A549 (cell line): ENCODE data around the gene LCP1.

Experiments used
- EP300 ChIP-seq, 2 experiments: fragments of >200 bp; sonication (Bioruptor Twin); formaldehyde crosslinking; IDR thresholded peaks; 2 replicates in 1 of 2; 3 replicates in 1 of 2; pipeline ENCODE4 v1.6.1; 2016 to 2017
- FOSL2 ChIP-seq, 2 experiments: fragments of 450-650 bp in 1 of 2; fragments of >200 bp in 1 of 2; sonication (Bioruptor Twin) in 1 of 2; formaldehyde crosslinking; IDR thresholded peaks; 2 replicates each; pipeline versions ENCODE4 v1.5.0 to v1.6.1; 2016 to 2020; ENCODE audit warnings: mild to moderate bottlenecking in 1 of 2, moderate library complexity in 1 of 2
- HOXA7 ChIP-seq: fragments of 250-450 bp; sonication (Bioruptor Pico); IDR thresholded peaks from 2 replicates; pipeline ENCODE4 v1.5.0; 2020; ENCODE audit warnings: mild to moderate bottlenecking, moderate library complexity
- MYC ChIP-seq: IDR thresholded peaks from 2 replicates; pipeline ENCODE4 v1.6.1; 2012; ENCODE audit warnings: mild to moderate bottlenecking, inconsistent platforms, low read length, improper control_type of control experiment, borderline replicate concordance
- PHF8 ChIP-seq: fragments of 200-600 bp; sonication (generic); IDR thresholded peaks from 2 replicates; pipeline ENCODE4 v1.6.1; 2016; ENCODE audit warnings: low read depth, mild to moderate bottlenecking, antibody characterized with exemption, moderate library complexity, borderline replicate concordance
- ZSCAN20 ChIP-seq: fragments of 250-450 bp; sonication (Bioruptor Pico); IDR thresholded peaks from 2 replicates; pipeline ENCODE4 v1.8.0; 2022; ENCODE audit warnings: mild to moderate bottlenecking, moderate library complexity
- TF ChIP-seq, protein P1 (sequence below): fragments of >200 bp; sonication (Bioruptor Twin); formaldehyde crosslinking; IDR thresholded peaks from 3 replicates; pipeline ENCODE4 v1.5.1; 2016
- TF ChIP-seq, protein P2 (sequence below): fragments of 200-600 bp; sonication (generic); IDR thresholded peaks from 2 replicates; pipeline ENCODE4 v1.6.1; 2016; ENCODE audit warnings: antibody characterized with exemption, mild to moderate bottlenecking, moderate library complexity
- TF ChIP-seq, protein P3 (sequence below): IDR thresholded peaks from 2 replicates; pipeline ENCODE4 v1.6.1; 2012

DNA sequence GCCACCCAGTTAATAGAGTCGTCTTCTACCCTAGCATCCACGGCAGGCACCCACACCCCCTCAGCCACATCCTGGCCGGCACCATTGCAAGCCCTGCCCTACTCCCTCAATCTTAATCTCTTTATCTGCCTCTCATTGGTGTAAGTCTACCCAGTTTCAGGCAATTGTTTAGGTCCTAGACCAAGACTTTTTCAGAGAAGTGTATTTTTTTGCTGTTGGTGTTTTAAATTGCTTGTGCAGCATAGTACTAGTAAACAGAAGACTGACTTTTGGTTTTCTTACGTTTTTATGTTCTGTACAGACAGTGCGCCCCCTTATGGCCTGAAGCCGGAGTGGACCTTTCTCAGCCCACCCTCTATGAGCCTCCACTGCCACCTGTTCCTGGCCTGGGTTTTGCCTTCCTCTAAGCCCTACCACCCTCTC, 2.3 kb upstream of the LCP1 start:
- TF ChIP-seq ZSCAN20 (CRISPR knock-in tag), result no peak
- TF ChIP-seq, protein P1, sequence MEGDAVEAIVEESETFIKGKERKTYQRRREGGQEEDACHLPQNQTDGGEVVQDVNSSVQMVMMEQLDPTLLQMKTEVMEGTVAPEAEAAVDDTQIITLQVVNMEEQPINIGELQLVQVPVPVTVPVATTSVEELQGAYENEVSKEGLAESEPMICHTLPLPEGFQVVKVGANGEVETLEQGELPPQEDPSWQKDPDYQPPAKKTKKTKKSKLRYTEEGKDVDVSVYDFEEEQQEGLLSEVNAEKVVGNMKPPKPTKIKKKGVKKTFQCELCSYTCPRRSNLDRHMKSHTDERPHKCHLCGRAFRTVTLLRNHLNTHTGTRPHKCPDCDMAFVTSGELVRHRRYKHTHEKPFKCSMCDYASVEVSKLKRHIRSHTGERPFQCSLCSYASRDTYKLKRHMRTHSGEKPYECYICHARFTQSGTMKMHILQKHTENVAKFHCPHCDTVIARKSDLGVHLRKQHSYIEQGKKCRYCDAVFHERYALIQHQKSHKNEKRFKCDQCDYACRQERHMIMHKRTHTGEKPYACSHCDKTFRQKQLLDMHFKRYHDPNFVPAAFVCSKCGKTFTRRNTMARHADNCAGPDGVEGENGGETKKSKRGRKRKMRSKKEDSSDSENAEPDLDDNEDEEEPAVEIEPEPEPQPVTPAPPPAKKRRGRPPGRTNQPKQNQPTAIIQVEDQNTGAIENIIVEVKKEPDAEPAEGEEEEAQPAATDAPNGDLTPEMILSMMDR, result no peak
- TF ChIP-seq HOXA7 (CRISPR knock-in tag), result no peak
- TF ChIP-seq, protein P2, sequence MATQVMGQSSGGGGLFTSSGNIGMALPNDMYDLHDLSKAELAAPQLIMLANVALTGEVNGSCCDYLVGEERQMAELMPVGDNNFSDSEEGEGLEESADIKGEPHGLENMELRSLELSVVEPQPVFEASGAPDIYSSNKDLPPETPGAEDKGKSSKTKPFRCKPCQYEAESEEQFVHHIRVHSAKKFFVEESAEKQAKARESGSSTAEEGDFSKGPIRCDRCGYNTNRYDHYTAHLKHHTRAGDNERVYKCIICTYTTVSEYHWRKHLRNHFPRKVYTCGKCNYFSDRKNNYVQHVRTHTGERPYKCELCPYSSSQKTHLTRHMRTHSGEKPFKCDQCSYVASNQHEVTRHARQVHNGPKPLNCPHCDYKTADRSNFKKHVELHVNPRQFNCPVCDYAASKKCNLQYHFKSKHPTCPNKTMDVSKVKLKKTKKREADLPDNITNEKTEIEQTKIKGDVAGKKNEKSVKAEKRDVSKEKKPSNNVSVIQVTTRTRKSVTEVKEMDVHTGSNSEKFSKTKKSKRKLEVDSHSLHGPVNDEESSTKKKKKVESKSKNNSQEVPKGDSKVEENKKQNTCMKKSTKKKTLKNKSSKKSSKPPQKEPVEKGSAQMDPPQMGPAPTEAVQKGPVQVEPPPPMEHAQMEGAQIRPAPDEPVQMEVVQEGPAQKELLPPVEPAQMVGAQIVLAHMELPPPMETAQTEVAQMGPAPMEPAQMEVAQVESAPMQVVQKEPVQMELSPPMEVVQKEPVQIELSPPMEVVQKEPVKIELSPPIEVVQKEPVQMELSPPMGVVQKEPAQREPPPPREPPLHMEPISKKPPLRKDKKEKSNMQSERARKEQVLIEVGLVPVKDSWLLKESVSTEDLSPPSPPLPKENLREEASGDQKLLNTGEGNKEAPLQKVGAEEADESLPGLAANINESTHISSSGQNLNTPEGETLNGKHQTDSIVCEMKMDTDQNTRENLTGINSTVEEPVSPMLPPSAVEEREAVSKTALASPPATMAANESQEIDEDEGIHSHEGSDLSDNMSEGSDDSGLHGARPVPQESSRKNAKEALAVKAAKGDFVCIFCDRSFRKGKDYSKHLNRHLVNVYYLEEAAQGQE, result no peak
- TF ChIP-seq, protein P3, sequence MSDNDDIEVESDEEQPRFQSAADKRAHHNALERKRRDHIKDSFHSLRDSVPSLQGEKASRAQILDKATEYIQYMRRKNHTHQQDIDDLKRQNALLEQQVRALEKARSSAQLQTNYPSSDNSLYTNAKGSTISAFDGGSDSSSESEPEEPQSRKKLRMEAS, result no peak
- no peak for TF ChIP-seq EP300 (IDR thresholded peaks at IDR 0.05)
- no peak for TF ChIP-seq FOSL2 (IDR thresholded peaks at IDR 0.05)
- TF ChIP-seq FOSL2 (CRISPR knock-in tag; IDR thresholded peaks at IDR 0.05), result no peak
- TF ChIP-seq PHF8, result no peak
- no peak for TF ChIP-seq MYC
